HEK293 (cell line): ENCODE data around the gene TMEM91.

Experiments
- CTCF ChIA-PET: fragments of 350-600 bp; formaldehyde crosslinking; extraction: SDS; loops from one replicate; lab custom pipeline; 2021; ENCODE audit warnings: antibody characterized with exemption; lab: Yijun Ruan, JAX
- POLR2A ChIA-PET: fragments of 300-600 bp; formaldehyde crosslinking; extraction: SDS; loops from one replicate; lab custom pipeline; 2020; ENCODE audit warnings: antibody characterized with exemption, inconsistent platforms; lab: Yijun Ruan, JAX
- H3K27ac ChIP-seq: fragments of 200-500 bp; sonication (Bioruptor generic); 2 replicates; pipeline ENCODE4 v1.5.1; 2014; ENCODE audit warnings: low read depth, low read length, control low read depth, inconsistent platforms; ENCODE audit errors: extremely low read depth
- H3K36me3 ChIP-seq, 2 experiments: fragments of 200-500 bp in 1 of 2; sonication (Bioruptor generic) in 1 of 2; 1 replicate in 1 of 2; 2 replicates in 1 of 2; pipeline ENCODE4 v1.5.1; 2014 to 2017; ENCODE audit warnings: inconsistent platforms in 2 of 2, low read length in 2 of 2; ENCODE audit not compliant: control insufficient read depth in 2 of 2, insufficient read depth in 1 of 2
- H3K4me1 ChIP-seq: fragments of 200-500 bp; sonication (Bioruptor generic); 2 replicates; pipeline ENCODE4 v1.5.1; 2014; ENCODE audit warnings: mild to moderate bottlenecking, low read length, inconsistent platforms; ENCODE audit not compliant: control insufficient read depth, insufficient read depth
- H3K4me3 ChIP-seq: 2 replicates; pipeline ENCODE4 v1.5.1; 2011; ENCODE audit warnings: low read depth, mild to moderate bottlenecking, control low read depth, low read length, moderate library complexity
- H3K9me3 ChIP-seq: fragments of 200-500 bp; sonication (Bioruptor generic); 2 replicates; pipeline ENCODE4 v1.5.1; 2014; ENCODE audit warnings: low read depth, low read length, inconsistent platforms; ENCODE audit not compliant: control insufficient read depth, insufficient read depth
- SALL2 ChIP-seq: fragments of 450-650 bp; formaldehyde crosslinking; IDR thresholded peaks from 2 replicates; pipeline ENCODE4 v1.5.0; 2017; ENCODE audit warnings: missing biosample characterization, mild to moderate bottlenecking, missing genetic modification characterization, borderline replicate concordance
- SP2 ChIP-seq: fragments of 450-650 bp; formaldehyde crosslinking; IDR thresholded peaks from 2 replicates; pipeline ENCODE4 v1.5.1; 2016; ENCODE audit warnings: missing biosample characterization, missing genetic modification characterization
- ZBTB48 ChIP-seq: fragments of 450-650 bp; formaldehyde crosslinking; IDR thresholded peaks from 2 replicates; pipeline ENCODE4 v1.5.1; 2016; ENCODE audit warnings: missing biosample characterization, missing genetic modification characterization
- ZFP69B ChIP-seq: fragments of 450-650 bp; formaldehyde crosslinking; IDR thresholded peaks from 2 replicates; pipeline ENCODE4 v1.5.1; 2016; ENCODE audit warnings: missing biosample characterization, missing genetic modification characterization
- ZNF140 ChIP-seq: fragments of 450-650 bp; formaldehyde crosslinking; IDR thresholded peaks from 2 replicates; pipeline ENCODE4 v1.5.1; 2016; ENCODE audit warnings: missing biosample characterization, missing genetic modification characterization
- ZNF274 ChIP-seq, 2 experiments: fragments of 200-500 bp in 1 of 2; fragments of 450-650 bp in 1 of 2; sonication (Bioruptor generic) in 1 of 2; formaldehyde crosslinking in 1 of 2; IDR thresholded peaks; 2 replicates each; pipeline versions ENCODE4 v1.5.1 to v1.6.1; 2014 to 2016; ENCODE audit warnings: borderline replicate concordance in 1 of 2, inconsistent platforms in 1 of 2, low read length in 1 of 2, missing biosample characterization in 1 of 2, missing genetic modification characterization in 1 of 2
- ZNF324 ChIP-seq: fragments of 450-650 bp; formaldehyde crosslinking; IDR thresholded peaks from 2 replicates; pipeline ENCODE4 v1.5.1; 2016; ENCODE audit warnings: missing biosample characterization, missing genetic modification characterization
- ZNF341 ChIP-seq: fragments of 450-650 bp; formaldehyde crosslinking; IDR thresholded peaks from 2 replicates; pipeline ENCODE4; 2016; ENCODE audit warnings: low read depth, missing biosample characterization, missing genetic modification characterization
- ZNF354C ChIP-seq: fragments of 450-650 bp; formaldehyde crosslinking; IDR thresholded peaks from 2 replicates; pipeline ENCODE4 v1.5.1; 2016; ENCODE audit warnings: missing biosample characterization, missing genetic modification characterization, low read depth, borderline replicate concordance
- ZNF394 ChIP-seq: fragments of 450-650 bp; formaldehyde crosslinking; IDR thresholded peaks from 2 replicates; pipeline ENCODE4 v1.5.1; 2016; ENCODE audit warnings: missing biosample characterization, missing genetic modification characterization, mild to moderate bottlenecking, moderate library complexity, borderline replicate concordance
- ZNF501 ChIP-seq: fragments of 450-650 bp; formaldehyde crosslinking; IDR thresholded peaks from 2 replicates; pipeline ENCODE4 v1.5.1; 2016; ENCODE audit warnings: missing biosample characterization, missing genetic modification characterization
- ZNF544 ChIP-seq: fragments of 450-650 bp; formaldehyde crosslinking; IDR thresholded peaks from 2 replicates; pipeline ENCODE4 v1.5.0; 2017; ENCODE audit warnings: missing biosample characterization, missing genetic modification characterization
- ZNF610 ChIP-seq: fragments of 450-650 bp; formaldehyde crosslinking; IDR thresholded peaks from 2 replicates; pipeline ENCODE4 v1.5.1; 2016; ENCODE audit warnings: missing biosample characterization, missing genetic modification characterization, borderline replicate concordance
- ZNF791 ChIP-seq: fragments of 450-650 bp; formaldehyde crosslinking; IDR thresholded peaks from 2 replicates; pipeline ENCODE4 v1.5.1; 2016; ENCODE audit warnings: missing biosample characterization, missing genetic modification characterization
- TF ChIP-seq, protein P1 (sequence below): fragments of 450-650 bp; formaldehyde crosslinking; IDR thresholded peaks from 2 replicates; pipeline ENCODE4 v1.5.1; 2017; ENCODE audit warnings: missing biosample characterization, missing genetic modification characterization
- TF ChIP-seq, protein P2 (sequence below): fragments of 450-650 bp; formaldehyde crosslinking; IDR thresholded peaks from 2 replicates; pipeline ENCODE4 v1.5.1; 2017; ENCODE audit warnings: missing biosample characterization, missing genetic modification characterization
- TF ChIP-seq, protein P3 (sequence below): fragments of 450-650 bp; IDR thresholded peaks from 2 replicates; pipeline ENCODE4 v1.5.1; 2018; ENCODE audit warnings: missing biosample characterization, missing genetic modification characterization
- TF ChIP-seq, protein P4 (sequence below): fragments of 450-650 bp; formaldehyde crosslinking; conservative IDR thresholded peaks from 2 replicates; pipeline ENCODE4 v1.5.1; 2016; ENCODE audit warnings: low read depth, missing biosample characterization, missing genetic modification characterization
- TF ChIP-seq, protein P5 (sequence below): fragments of 450-650 bp; formaldehyde crosslinking; IDR thresholded peaks from 2 replicates; pipeline ENCODE4 v1.5.1; 2016; ENCODE audit warnings: missing biosample characterization, missing genetic modification characterization

The TMEM91 gene

DNA sequence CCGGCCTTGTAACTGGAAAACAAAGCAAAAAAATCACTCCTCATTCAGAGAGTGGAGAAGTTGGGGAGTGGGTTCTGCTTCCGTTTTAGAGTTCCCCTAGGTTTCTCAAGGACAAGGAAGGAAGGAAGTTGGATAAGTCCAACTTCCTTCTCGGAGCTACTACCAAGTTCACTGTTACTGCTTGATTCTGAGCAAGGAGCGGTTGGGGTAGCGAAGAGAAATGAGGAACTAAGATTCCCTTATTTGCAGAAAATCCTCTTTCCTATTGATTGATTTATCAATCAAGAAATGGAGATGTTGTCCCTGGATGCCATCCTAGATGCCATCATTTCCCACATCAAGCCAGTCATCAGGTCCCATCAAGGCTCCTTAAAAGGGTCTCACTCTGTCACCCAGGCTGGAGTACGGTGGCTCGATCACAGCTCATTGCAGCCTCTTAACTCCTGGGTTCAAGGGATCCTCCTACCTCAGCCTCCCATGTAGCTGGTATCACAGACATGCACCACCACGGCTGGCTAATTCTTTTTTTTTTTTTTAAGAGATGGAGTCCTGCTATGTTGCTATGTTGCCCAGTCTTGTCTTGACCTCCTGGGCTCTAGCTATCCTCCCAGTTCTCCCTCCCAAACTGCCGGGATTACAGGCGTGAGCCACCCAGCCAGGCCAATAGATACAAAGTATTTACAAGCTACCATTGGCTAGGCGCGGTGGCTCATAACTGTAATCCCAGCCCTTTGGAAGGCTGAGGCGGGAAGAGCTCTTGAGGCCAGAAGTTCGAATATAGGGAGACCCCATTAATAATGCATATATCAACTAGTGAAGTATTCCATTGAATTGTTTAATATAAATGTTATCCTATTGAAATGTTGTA, 11.6 kb upstream of the TMEM91 start:
- H3K9me3 ChIP-seq, result no peaks in the 10 kb centered on the region
- ChIA-PET POLR2A (interaction anchor here (0.5 to 4.7 kb wide), 19 partner anchors 8 to 893 kb away, joined by 3 to 73 read pairs (median 8); partner anchors contain the start of genes DMAC2, ERICH4, HNRNPUL1 and RAB4B), CTCF (interaction anchor here (0.5 to 5.3 kb wide), 12 partner anchors 11 to 816 kb away, joined by 3 to 64 read pairs (median 4); partner anchors contain the start of genes TGFB1 and TMEM91)
- peak overlapping the region; percentile 72 for H3K4me3 ChIP-seq
- no peaks in the 10 kb centered on the region; a peak in 1 of 3 replicates for H3K36me3 ChIP-seq
- TF ChIP-seq, protein P1, sequence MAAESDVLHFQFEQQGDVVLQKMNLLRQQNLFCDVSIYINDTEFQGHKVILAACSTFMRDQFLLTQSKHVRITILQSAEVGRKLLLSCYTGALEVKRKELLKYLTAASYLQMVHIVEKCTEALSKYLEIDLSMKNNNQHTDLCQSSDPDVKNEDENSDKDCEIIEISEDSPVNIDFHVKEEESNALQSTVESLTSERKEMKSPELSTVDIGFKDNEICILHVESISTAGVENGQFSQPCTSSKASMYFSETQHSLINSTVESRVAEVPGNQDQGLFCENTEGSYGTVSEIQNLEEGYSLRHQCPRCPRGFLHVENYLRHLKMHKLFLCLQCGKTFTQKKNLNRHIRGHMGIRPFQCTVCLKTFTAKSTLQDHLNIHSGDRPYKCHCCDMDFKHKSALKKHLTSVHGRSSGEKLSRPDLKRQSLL (tag by site-specific recombination), result 0 out of 2 replicates have a peak, but pooled peaks have one; percentile 22
- TF ChIP-seq ZBTB48 (tag by site-specific recombination) (peak; percentile 40), ZNF324 (tag by site-specific recombination) (0 out of 2 replicates have a peak, but pooled peaks have one; percentile 18), SP2 (tag by site-specific recombination) (peak; percentile 63), ZNF140 (tag by site-specific recombination) (no peak), ZNF394 (tag by site-specific recombination) (0 out of 2 replicates have a peak, but pooled peaks have one; percentile 7), ZNF610 (tag by site-specific recombination) (0 out of 2 replicates have a peak, but pooled peaks have one; percentile 5), ZNF354C (tag by site-specific recombination) (no peak), ZNF341 (tag by site-specific recombination) (no peak), ZNF501 (tag by site-specific recombination) (0 out of 2 replicates have a peak, but pooled peaks have one; percentile 15), ZNF544 (tag by site-specific recombination) (no peak), ZNF791 (no peak), ZNF274 (IDR thresholded peaks at IDR 0.05; ENCODE audit: low read length) (no peak), ZNF274 (tag by site-specific recombination; IDR thresholded peaks at IDR 0.05; ENCODE audit: borderline replicate concordance) (no peak), ZFP69B (tag by site-specific recombination) (0 out of 2 replicates have a peak, but pooled peaks have one; percentile 8), SALL2 (tag by site-specific recombination) (no peak)
- TF ChIP-seq, protein P2, sequence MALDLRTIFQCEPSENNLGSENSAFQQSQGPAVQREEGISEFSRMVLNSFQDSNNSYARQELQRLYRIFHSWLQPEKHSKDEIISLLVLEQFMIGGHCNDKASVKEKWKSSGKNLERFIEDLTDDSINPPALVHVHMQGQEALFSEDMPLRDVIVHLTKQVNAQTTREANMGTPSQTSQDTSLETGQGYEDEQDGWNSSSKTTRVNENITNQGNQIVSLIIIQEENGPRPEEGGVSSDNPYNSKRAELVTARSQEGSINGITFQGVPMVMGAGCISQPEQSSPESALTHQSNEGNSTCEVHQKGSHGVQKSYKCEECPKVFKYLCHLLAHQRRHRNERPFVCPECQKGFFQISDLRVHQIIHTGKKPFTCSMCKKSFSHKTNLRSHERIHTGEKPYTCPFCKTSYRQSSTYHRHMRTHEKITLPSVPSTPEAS (tag by site-specific recombination), result no peak
- TF ChIP-seq, protein P3, sequence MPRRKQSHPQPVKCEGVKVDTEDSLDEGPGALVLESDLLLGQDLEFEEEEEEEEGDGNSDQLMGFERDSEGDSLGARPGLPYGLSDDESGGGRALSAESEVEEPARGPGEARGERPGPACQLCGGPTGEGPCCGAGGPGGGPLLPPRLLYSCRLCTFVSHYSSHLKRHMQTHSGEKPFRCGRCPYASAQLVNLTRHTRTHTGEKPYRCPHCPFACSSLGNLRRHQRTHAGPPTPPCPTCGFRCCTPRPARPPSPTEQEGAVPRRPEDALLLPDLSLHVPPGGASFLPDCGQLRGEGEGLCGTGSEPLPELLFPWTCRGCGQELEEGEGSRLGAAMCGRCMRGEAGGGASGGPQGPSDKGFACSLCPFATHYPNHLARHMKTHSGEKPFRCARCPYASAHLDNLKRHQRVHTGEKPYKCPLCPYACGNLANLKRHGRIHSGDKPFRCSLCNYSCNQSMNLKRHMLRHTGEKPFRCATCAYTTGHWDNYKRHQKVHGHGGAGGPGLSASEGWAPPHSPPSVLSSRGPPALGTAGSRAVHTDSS (tag by site-specific recombination), result 0 out of 2 replicates have a peak, but pooled peaks have one; percentile 37
- TF ChIP-seq, protein P4, sequence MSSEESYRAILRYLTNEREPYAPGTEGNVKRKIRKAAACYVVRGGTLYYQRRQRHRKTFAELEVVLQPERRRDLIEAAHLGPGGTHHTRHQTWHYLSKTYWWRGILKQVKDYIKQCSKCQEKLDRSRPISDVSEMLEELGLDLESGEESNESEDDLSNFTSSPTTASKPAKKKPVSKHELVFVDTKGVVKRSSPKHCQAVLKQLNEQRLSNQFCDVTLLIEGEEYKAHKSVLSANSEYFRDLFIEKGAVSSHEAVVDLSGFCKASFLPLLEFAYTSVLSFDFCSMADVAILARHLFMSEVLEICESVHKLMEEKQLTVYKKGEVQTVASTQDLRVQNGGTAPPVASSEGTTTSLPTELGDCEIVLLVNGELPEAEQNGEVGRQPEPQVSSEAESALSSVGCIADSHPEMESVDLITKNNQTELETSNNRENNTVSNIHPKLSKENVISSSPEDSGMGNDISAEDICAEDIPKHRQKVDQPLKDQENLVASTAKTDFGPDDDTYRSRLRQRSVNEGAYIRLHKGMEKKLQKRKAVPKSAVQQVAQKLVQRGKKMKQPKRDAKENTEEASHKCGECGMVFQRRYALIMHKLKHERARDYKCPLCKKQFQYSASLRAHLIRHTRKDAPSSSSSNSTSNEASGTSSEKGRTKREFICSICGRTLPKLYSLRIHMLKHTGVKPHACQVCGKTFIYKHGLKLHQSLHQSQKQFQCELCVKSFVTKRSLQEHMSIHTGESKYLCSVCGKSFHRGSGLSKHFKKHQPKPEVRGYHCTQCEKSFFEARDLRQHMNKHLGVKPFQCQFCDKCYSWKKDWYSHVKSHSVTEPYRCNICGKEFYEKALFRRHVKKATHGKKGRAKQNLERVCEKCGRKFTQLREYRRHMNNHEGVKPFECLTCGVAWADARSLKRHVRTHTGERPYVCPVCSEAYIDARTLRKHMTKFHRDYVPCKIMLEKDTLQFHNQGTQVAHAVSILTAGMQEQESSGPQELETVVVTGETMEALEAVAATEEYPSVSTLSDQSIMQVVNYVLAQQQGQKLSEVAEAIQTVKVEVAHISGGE (tag by site-specific recombination), result peak; percentile 41
- TF ChIP-seq, protein P5, sequence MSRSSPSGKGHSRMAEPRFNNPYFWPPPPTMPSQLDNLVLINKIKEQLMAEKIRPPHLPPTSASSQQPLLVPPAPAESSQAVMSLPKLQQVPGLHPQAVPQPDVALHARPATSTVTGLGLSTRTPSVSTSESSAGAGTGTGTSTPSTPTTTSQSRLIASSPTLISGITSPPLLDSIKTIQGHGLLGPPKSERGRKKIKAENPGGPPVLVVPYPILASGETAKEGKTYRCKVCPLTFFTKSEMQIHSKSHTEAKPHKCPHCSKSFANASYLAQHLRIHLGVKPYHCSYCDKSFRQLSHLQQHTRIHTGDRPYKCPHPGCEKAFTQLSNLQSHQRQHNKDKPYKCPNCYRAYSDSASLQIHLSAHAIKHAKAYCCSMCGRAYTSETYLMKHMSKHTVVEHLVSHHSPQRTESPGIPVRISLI, result peak; percentile 30; the same call in 1 of the 2 replicates
- H3K27ac ChIP-seq, result peak overlapping the region; percentile 74
- H3K4me1 ChIP-seq, result 0 out of 2 replicates have a peak, but pooled peaks cover 5% of the 10 kb centered on the region
